Glutamatergic neuron (in vitro differentiated cells): ENCODE results near the gene NUB1. TPM values are rescaled to one million over a fixed set of nuclear protein-coding genes. Genes with fewer than 3 reads are reported as not detected.

Experiments used
- DNase-seq: peaks from one replicate; pipeline ENCODE4 v3.0.0; 2022
- H3K27ac Mint-ChIP-seq: one replicate; pipeline ENCODE4 v1.8.0; 2020; ENCODE audit warnings: mild to moderate bottlenecking, mixed read lengths, inconsistent platforms; ENCODE audit not compliant: unreplicated experiment
- H3K27me3 Mint-ChIP-seq: one replicate; pipeline ENCODE4 v1.8.0; 2020; ENCODE audit warnings: mild to moderate bottlenecking, moderate library complexity, mixed read lengths, inconsistent platforms; ENCODE audit not compliant: unreplicated experiment
- H3K36me3 Mint-ChIP-seq: one replicate; pipeline ENCODE4 v1.8.0; 2020; ENCODE audit warnings: mild to moderate bottlenecking, mixed read lengths, inconsistent platforms; ENCODE audit not compliant: unreplicated experiment
- H3K4me1 Mint-ChIP-seq: one replicate; pipeline ENCODE4 v1.8.0; 2020; ENCODE audit warnings: mild to moderate bottlenecking, low read depth, mixed read lengths, inconsistent platforms; ENCODE audit not compliant: unreplicated experiment
- H3K4me3 Mint-ChIP-seq: one replicate; pipeline ENCODE4 v1.8.0; 2020; ENCODE audit warnings: mild to moderate bottlenecking, mixed read lengths, inconsistent platforms; ENCODE audit not compliant: unreplicated experiment
- H3K9me3 Mint-ChIP-seq: one replicate; pipeline ENCODE4 v1.8.0; 2020; ENCODE audit warnings: mild to moderate bottlenecking, moderate library complexity, mixed read lengths, inconsistent platforms; ENCODE audit not compliant: unreplicated experiment
- total RNA-seq: library from RNA; stranded (reverse); fragmentation: NEBNext Ultra II Directional; extraction: Animal tissue kit (Norgen Biotek cat#: 25700); gene quantifications from one replicate; pipeline ENCODE4 v1.2.1, GENCODE V29; 2021; ENCODE audit not compliant: unreplicated experiment
- TF ChIP-seq, protein P1 (sequence below): fragments of 200-600 bp; sonication (generic); IDR thresholded peaks from one replicate; pipeline ENCODE4 v1.5.0; 2021; ENCODE audit not compliant: partially characterized antibody, unreplicated experiment

NUB1 gene
- total RNA-seq, 1 donor from 2014 or later = 41.6 TPM

DNA sequence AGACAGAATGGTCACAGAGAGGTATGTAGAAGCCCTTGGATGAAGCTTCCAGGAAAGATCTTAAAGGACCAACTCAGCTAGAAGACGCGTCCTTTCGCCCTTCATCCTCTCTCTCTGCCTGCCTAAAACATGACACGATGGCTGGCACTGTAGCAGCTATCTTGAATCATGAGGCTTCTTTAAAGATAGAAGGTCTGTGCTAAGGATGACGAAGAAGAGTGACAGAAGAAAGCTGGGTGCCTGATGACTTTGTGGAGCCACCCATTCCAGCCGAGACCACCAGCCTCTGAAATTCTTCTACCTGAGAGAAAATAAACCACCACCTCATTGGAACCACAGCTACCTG lies 42.7 kb downstream of the NUB1 start:
- no peak for DNase-seq
- no peak overlapping the region for H3K4me3 Mint-ChIP-seq
- peaks cover 19% of the 10 kb centered on the region for H3K27me3 Mint-ChIP-seq
- TF ChIP-seq, protein P1, sequence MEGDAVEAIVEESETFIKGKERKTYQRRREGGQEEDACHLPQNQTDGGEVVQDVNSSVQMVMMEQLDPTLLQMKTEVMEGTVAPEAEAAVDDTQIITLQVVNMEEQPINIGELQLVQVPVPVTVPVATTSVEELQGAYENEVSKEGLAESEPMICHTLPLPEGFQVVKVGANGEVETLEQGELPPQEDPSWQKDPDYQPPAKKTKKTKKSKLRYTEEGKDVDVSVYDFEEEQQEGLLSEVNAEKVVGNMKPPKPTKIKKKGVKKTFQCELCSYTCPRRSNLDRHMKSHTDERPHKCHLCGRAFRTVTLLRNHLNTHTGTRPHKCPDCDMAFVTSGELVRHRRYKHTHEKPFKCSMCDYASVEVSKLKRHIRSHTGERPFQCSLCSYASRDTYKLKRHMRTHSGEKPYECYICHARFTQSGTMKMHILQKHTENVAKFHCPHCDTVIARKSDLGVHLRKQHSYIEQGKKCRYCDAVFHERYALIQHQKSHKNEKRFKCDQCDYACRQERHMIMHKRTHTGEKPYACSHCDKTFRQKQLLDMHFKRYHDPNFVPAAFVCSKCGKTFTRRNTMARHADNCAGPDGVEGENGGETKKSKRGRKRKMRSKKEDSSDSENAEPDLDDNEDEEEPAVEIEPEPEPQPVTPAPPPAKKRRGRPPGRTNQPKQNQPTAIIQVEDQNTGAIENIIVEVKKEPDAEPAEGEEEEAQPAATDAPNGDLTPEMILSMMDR = no peak
- H3K36me3 Mint-ChIP-seq = peaks cover 5% of the 10 kb centered on the region
- peaks cover 12% of the 10 kb centered on the region for H3K4me1 Mint-ChIP-seq
- H3K9me3 Mint-ChIP-seq = peaks cover 10% of the 10 kb centered on the region
- H3K27ac Mint-ChIP-seq = no peak overlapping the region

DNA sequence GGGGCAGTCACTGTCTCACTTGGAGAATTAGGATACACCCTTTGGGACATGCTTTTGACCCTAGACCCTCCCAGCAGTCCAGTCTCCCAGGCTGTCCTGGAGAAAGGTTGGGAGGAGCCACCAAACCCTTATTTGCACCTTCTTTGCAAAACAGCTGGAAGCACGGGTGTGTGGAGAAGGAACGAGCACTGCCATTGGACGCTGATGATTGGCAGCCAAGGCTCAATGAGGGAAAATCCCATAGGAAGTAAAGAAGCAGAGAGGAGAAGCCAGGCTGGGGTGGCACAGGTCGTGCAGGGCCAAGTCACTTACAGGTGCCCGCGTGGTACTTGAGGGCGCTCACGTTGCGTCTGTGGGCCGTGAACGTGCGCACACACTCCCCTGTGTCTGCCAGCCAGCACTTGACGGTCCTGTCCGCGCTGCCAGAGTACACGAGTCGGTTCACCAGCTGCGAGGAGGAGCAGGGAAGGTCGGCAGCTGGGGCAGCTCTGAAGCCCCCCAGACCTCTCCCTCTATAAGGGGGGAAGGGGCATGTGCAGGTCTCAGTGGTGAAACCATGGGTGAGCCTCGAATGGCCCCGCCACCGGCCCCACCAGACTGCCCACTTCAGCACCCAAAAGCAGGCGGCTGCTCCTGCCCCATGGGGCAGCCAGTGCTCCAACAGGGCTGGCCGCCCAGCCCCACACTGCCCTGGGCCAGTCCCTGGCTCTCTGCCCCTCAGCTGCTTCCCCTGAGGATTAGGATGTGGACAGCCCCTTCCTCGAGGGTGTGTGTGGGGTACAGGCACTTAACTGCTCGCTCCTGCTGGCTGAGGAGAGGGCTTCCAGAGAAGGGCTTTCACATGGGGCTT lies 43.4 kb downstream of the NUB1 start:
- TF ChIP-seq, protein P1 = no peak
- Mint-ChIP-seq H3K27ac (no peak overlapping the region), H3K27me3 (peaks cover 17% of the 10 kb centered on the region), H3K4me1 (peaks cover 12% of the 10 kb centered on the region), H3K9me3 (peaks cover 10% of the 10 kb centered on the region), H3K4me3 (no peak overlapping the region), H3K36me3 (peaks cover 5% of the 10 kb centered on the region)
- DNase-seq = no peak

DNA sequence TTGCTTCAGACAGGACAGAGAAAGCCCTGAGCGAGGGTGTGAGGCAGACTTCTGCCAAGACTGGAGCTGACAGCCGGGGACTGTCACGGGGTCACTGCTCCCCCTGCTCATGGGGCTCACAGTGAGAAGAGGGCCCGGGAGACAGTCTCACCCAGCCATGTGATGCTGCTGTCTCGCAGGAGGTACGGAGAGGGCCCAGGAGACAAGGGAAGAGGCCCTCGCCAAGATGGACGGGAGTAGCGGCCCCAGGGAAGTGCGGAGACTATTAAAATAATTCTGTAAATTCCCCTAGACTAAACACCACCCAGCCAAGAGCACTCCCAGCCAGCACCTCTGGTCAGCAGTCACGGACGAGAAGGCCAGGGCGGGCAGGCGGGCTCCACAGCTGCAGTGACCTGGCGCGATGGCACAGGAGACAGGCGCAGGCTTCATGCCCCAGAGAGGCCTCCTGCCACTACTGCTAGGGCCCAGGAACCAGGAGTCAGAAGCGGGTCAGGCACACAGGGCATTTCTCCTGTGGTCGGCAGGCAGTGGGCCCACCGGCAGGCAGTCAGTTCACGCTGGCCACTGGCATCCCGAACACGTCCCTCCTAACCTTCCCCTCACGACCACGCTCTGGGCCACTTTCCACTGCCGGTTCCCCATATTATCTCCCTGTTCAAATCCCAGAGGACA lies 44.2 kb downstream of the NUB1 start:
- Mint-ChIP-seq H3K27ac (no peak overlapping the region), H3K4me1 (peaks cover 14% of the 10 kb centered on the region), H3K27me3 (peaks cover 17% of the 10 kb centered on the region), H3K4me3 (no peak overlapping the region), H3K36me3 (peaks cover 5% of the 10 kb centered on the region), H3K9me3 (peaks cover 14% of the 10 kb centered on the region)
- DNase-seq = no peak
- TF ChIP-seq, protein P1 = no peak

DNA sequence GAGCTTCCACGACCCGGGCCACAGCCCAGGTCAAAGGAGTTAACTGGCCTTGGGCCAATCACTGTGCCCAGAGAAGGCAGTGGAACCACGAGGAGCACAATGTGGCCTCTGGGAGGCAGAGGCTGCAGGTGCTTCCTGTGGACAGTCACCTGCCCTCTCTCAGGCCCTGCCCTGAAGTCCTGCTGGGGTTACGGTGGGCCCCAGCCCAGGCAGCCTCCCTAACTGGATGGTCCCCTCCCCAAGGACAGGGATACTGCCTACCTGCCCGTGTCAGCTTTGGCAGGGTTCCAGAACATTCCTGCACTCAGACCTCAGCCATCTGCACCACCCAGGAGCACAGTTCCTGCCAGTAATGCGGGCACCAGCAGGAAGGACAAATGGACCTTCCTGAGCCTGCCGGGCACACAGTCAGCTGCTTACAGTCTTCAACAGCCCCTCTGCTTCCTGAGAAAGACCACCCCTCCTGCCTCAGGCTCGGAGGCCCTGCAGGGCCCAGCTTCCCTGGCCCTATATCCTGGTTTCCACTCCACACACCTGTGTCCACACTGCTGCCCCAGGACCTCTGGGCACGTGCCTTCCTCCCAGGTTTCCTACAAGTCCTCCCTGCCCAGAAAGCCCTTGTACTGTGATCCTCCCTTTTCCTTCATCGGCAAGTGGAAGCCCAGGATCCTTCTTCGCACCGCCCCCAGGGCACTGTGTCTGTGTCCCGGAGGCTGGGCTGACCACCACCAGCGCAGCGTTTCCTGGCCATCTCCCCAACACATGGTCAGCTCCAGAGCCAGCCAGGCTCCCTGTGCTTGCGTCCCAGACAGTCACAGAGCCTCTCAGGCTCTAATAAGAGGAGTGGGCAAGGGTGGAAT lies 44.9 kb downstream of the NUB1 start:
- Mint-ChIP-seq H3K9me3 (peaks cover 14% of the 10 kb centered on the region), H3K4me1 (peaks cover 14% of the 10 kb centered on the region), H3K4me3 (no peak overlapping the region), H3K36me3 (peaks cover 5% of the 10 kb centered on the region), H3K27me3 (peaks cover 17% of the 10 kb centered on the region), H3K27ac (peak overlapping the region; percentile 52)
- TF ChIP-seq, protein P1 = no peak
- DNase-seq = peak; percentile 9
